Measurements from ENCODE around the gene COMMD1. TPM values are rescaled to one million over a fixed set of nuclear protein-coding genes. Genes with fewer than 3 reads are reported as not detected.

Gene COMMD1
- total and polyA plus RNA-seq, 2 donors (not counting 3 experiments of a cell fraction or from before 2014, with no cell fraction given), result 39.5 to 57.1 TPM

DNA sequence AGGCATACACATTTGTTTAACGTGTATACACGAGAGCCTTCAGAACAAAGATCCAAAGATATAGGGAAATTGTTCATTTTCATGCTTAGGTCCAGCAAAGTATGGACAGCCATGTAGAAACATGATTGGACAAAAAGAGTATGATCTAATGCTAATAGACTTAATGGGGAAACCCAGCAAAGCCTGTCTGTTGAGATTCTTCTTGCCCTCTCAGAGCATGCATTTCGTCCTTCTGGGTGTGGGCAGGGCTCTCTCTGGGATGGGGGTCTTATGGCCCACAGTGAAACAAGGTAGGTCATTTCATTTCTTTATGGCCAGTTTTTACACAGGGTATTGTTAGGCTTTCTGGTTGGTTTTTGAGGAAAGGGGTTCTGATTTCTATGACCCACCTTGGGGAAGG is 124.4 kb downstream of the COMMD1 start:
- no peaks in the 10 kb centered on the region for H3K9me1 ChIP-seq (replicated peaks; ENCODE audit: control insufficient read depth, extremely low read depth, insufficient read depth, low read length)
- H2AFZ ChIP-seq (ENCODE audit: low read depth, low read length), result no peak overlapping the region
- BruUV-seq (replicated peaks), result no TSS peak
- no peak for TF ChIP-seq POLR2A (IDR thresholded peaks at IDR 0.05; ENCODE audit: low read depth, low read length)
- TF ChIP-seq GATA2 (IDR thresholded peaks at IDR 0.05; ENCODE audit: insufficient read depth, insufficient read length, low read depth, low read length), result no peak
- no peak for TF ChIP-seq EZH2 (IDR thresholded peaks at IDR 0.05; ENCODE audit: borderline replicate concordance, low read depth, low read length, severe bottlenecking)
- no peak for TF ChIP-seq MYC (IDR thresholded peaks at IDR 0.05; ENCODE audit: low read depth, low read length)
- TF ChIP-seq, protein P1, sequence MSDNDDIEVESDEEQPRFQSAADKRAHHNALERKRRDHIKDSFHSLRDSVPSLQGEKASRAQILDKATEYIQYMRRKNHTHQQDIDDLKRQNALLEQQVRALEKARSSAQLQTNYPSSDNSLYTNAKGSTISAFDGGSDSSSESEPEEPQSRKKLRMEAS (IDR thresholded peaks at IDR 0.05; ENCODE audit: insufficient read depth, insufficient read length), result no peak
- TF ChIP-seq POLR2AphosphoS5 (IDR thresholded peaks at IDR 0.05; ENCODE audit: insufficient read depth, low read depth, low read length), result no peak
- no peak for TF ChIP-seq FOS (IDR thresholded peaks at IDR 0.05; ENCODE audit: borderline replicate concordance, insufficient read depth, low read length)
- TF ChIP-seq JUN (IDR thresholded peaks at IDR 0.05; ENCODE audit: borderline replicate concordance, insufficient read depth, insufficient read length, low read depth), result no peak
- TF ChIP-seq, protein P2, sequence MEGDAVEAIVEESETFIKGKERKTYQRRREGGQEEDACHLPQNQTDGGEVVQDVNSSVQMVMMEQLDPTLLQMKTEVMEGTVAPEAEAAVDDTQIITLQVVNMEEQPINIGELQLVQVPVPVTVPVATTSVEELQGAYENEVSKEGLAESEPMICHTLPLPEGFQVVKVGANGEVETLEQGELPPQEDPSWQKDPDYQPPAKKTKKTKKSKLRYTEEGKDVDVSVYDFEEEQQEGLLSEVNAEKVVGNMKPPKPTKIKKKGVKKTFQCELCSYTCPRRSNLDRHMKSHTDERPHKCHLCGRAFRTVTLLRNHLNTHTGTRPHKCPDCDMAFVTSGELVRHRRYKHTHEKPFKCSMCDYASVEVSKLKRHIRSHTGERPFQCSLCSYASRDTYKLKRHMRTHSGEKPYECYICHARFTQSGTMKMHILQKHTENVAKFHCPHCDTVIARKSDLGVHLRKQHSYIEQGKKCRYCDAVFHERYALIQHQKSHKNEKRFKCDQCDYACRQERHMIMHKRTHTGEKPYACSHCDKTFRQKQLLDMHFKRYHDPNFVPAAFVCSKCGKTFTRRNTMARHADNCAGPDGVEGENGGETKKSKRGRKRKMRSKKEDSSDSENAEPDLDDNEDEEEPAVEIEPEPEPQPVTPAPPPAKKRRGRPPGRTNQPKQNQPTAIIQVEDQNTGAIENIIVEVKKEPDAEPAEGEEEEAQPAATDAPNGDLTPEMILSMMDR (IDR thresholded peaks at IDR 0.05; ENCODE audit: extremely low read depth in 1 of 2, insufficient read depth in 1 of 2, low read depth in 1 of 2, low read length in 2 of 2), result no peak
- H3K4me3 ChIP-seq (replicated peaks in 1 of 3; ENCODE audit: insufficient read depth in 1 of 3, low read depth in 1 of 3, low read length in 3 of 3), result no peak overlapping the region
- H3K36me3 ChIP-seq (ENCODE audit: control insufficient read depth in 2 of 2, extremely low read depth in 1 of 2, insufficient read depth in 2 of 2, low read length in 2 of 2), result no peaks in the 10 kb centered on the region
- H3K4me1 ChIP-seq (ENCODE audit: control insufficient read depth, extremely low read depth, insufficient read depth, low read length), result no peaks in the 10 kb centered on the region
- no peak overlapping the region for H3K27ac ChIP-seq (ENCODE audit: insufficient read depth, low read depth, low read length)
- H3K9ac ChIP-seq (replicated peaks; ENCODE audit: extremely low read depth, insufficient read depth, low read length), result no peak overlapping the region
- intact Hi-C loops (cut with micrococcal nuclease), result no loop called here
- DNase-seq (ENCODE audit: low read depth, low spot score) (no peak), FAIRE-seq (no peak)
- ChIA-PET CTCF (no interaction called here), POLR2A (no interaction called here)
- no peaks in the 10 kb centered on the region for H3K27me3 ChIP-seq (ENCODE audit: control insufficient read depth in 2 of 2, insufficient read depth in 2 of 2, low read length in 2 of 2)
- H3K79me2 ChIP-seq (ENCODE audit: control insufficient read depth, insufficient read depth, low read length), result no peaks in the 10 kb centered on the region
- no peak overlapping the region for H3K4me2 ChIP-seq (ENCODE audit: insufficient read depth, low read length)
- dilution Hi-C loops (cut with MboI; ENCODE audit: extremely low pct_ligation_motif_present, low sequenced_read_pairs), result no loop called here
- no peaks in the 10 kb centered on the region for H3K9me3 ChIP-seq (replicated peaks; ENCODE audit: control insufficient read depth, insufficient read depth, low read length)
- no peaks in the 10 kb centered on the region for H4K20me1 ChIP-seq (replicated peaks; ENCODE audit: control insufficient read depth, extremely low read depth, insufficient read depth, low read length)
